Transverse colon (tissue), 4 donors: Measurements from ENCODE around the gene EYA4.

Source experiments
- POLR2A ChIP-seq: fragments of 450-650 bp; IDR thresholded peaks from one replicate; pipeline ENCODE4 v1.6.1; 2016; ENCODE audit warnings: antibody characterized with exemption, mild to moderate bottlenecking, moderate library complexity
- POLR2AphosphoS5 ChIP-seq, 3 donors: sonication (generic); formaldehyde crosslinking; IDR thresholded peaks; one replicate each; pipeline ENCODE4 v1.6.1; 2016; ENCODE audit warnings: antibody characterized with exemption in 3 of 3
- TF ChIP-seq, protein P1 (sequence below), 5 experiments: fragments of 200-600 bp in 3 of 5; fragments of 450-650 bp in 2 of 5; sonication (generic) in 3 of 5; IDR thresholded peaks; 1 replicate in 2 of 5; 2 replicates in 3 of 5; pipeline ENCODE4 v1.5.1; 2016 to 2017; ENCODE audit warnings: antibody characterized with exemption in 5 of 5, inconsistent platforms in 3 of 5, mild to moderate bottlenecking in 2 of 5, moderate library complexity in 1 of 5

DNA sequence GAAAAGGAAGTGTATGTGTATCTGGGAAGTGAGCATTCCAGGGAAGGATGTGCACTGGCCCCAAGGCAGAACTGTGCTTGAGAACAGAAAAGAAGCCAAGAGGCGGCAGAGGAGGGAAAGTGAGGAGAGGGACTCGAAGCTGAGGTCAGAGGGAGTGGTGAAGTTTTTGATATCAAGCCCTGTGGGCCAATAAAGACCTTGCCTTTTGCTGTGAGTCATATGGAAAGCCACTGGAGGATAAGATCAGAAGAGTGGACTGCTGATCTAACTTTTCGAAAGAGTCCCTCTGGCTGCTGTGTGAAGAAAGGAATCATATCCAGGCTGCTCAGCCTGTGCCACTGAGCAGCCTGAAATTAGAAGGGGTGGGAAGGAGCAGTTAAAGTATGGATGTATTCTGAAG lies 99.4 kb downstream of the EYA4 start:
- TF ChIP-seq POLR2A (no peak), POLR2AphosphoS5 (IDR thresholded peaks at IDR 0.05) (no peak)
- TF ChIP-seq, protein P1, sequence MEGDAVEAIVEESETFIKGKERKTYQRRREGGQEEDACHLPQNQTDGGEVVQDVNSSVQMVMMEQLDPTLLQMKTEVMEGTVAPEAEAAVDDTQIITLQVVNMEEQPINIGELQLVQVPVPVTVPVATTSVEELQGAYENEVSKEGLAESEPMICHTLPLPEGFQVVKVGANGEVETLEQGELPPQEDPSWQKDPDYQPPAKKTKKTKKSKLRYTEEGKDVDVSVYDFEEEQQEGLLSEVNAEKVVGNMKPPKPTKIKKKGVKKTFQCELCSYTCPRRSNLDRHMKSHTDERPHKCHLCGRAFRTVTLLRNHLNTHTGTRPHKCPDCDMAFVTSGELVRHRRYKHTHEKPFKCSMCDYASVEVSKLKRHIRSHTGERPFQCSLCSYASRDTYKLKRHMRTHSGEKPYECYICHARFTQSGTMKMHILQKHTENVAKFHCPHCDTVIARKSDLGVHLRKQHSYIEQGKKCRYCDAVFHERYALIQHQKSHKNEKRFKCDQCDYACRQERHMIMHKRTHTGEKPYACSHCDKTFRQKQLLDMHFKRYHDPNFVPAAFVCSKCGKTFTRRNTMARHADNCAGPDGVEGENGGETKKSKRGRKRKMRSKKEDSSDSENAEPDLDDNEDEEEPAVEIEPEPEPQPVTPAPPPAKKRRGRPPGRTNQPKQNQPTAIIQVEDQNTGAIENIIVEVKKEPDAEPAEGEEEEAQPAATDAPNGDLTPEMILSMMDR (IDR thresholded peaks at IDR 0.05): no peak
